GM23338 (cell line): ENCODE results near the gene GAN. TPM values are rescaled to one million over a fixed set of nuclear protein-coding genes. Genes with fewer than 3 reads are reported as not detected.

Experiments used
- ATAC-seq: fragments of 200-7000 bp; cut with Tn5 transposase; 3 replicates; pipeline ENCODE4 v1.9.1; 2020
- DNase-seq: peaks from one replicate; pipeline ENCODE4 v3.0.0-alpha.2; 2015; ENCODE audit warnings: low spot score
- H2AFZ ChIP-seq: fragments of 200-600 bp; sonication (generic); 2 replicates; pipeline ENCODE4 v1.8.0; 2016; ENCODE audit warnings: antibody characterized with exemption, mild to moderate bottlenecking, moderate library complexity
- H3F3A ChIP-seq: fragments of 200-600 bp; sonication (generic); replicated peaks from 2 replicates; pipeline ENCODE4 v1.8.0; 2017; ENCODE audit warnings: antibody characterized with exemption, mixed run types, low read depth
- H3K27ac ChIP-seq: fragments of 200-600 bp; sonication (generic); 2 replicates; pipeline ENCODE4 v1.6.1; 2016; ENCODE audit warnings: low read depth
- H3K27me3 ChIP-seq: fragments of 200-600 bp; sonication (generic); 2 replicates; pipeline ENCODE4 v1.8.0; 2016; ENCODE audit warnings: mild to moderate bottlenecking, mixed run types, moderate library complexity; ENCODE audit not compliant: insufficient read depth
- H3K36me3 ChIP-seq: fragments of 200-600 bp; sonication (generic); 2 replicates; pipeline ENCODE4 v1.8.0; 2016; ENCODE audit warnings: mild to moderate bottlenecking; ENCODE audit not compliant: insufficient read depth
- H3K4me1 ChIP-seq: fragments of 200-600 bp; sonication (generic); 2 replicates; pipeline ENCODE4 v1.8.0; 2016; ENCODE audit warnings: mild to moderate bottlenecking, moderate library complexity; ENCODE audit not compliant: insufficient read depth
- H3K4me2 ChIP-seq: fragments of 200-600 bp; sonication (generic); 2 replicates; pipeline ENCODE4 v1.7.1; 2017; ENCODE audit warnings: mixed run types
- H3K4me3 ChIP-seq: fragments of 200-600 bp; sonication (generic); 2 replicates; pipeline ENCODE4 v1.6.1; 2016; ENCODE audit warnings: mixed run types
- H3K79me2 ChIP-seq: fragments of 200-600 bp; sonication (generic); replicated peaks from 2 replicates; pipeline ENCODE4 v1.8.0; 2017; ENCODE audit warnings: mild to moderate bottlenecking; ENCODE audit not compliant: insufficient read depth
- H3K9me2 ChIP-seq: fragments of 200-600 bp; sonication (generic); 2 replicates; pipeline ENCODE4 v1.8.0; 2017; ENCODE audit not compliant: insufficient read depth
- H4K20me1 ChIP-seq: fragments of 200-600 bp; sonication (generic); replicated peaks from 2 replicates; pipeline ENCODE4 v1.8.0; 2017; ENCODE audit warnings: mild to moderate bottlenecking; ENCODE audit not compliant: insufficient read depth
- H3K27ac Mint-ChIP-seq: 2 replicates; pipeline ENCODE4 v1.8.0; 2020; ENCODE audit warnings: inconsistent platforms, mild to moderate bottlenecking, moderate library complexity, mixed read lengths
- H3K27me3 Mint-ChIP-seq: 3 replicates; pipeline ENCODE4 v1.8.0; 2022; ENCODE audit warnings: low read depth, mild to moderate bottlenecking, moderate library complexity, mixed read lengths, inconsistent platforms; ENCODE audit not compliant: insufficient read depth, poor library complexity
- H3K36me3 Mint-ChIP-seq: 3 replicates; pipeline ENCODE4 v1.8.0; 2021; ENCODE audit warnings: low read depth, mild to moderate bottlenecking, inconsistent platforms, moderate library complexity, mixed read lengths
- H3K4me1 Mint-ChIP-seq: 3 replicates; pipeline ENCODE4 v1.8.0; 2020; ENCODE audit warnings: mild to moderate bottlenecking, inconsistent platforms, mixed read lengths
- H3K4me3 Mint-ChIP-seq: 3 replicates; pipeline ENCODE4 v1.8.0; 2021; ENCODE audit warnings: moderate library complexity, mild to moderate bottlenecking, inconsistent platforms, mixed read lengths
- H3K9me3 Mint-ChIP-seq: 3 replicates; pipeline ENCODE4 v1.8.0; 2020; ENCODE audit warnings: moderate library complexity, mild to moderate bottlenecking, inconsistent platforms, mixed read lengths
- CREB1 ChIP-seq: fragments of 250-450 bp; sonication (Bioruptor Pico); IDR thresholded peaks from 2 replicates; pipeline ENCODE4 v1.5.0; 2020; ENCODE audit warnings: low read depth, mild to moderate bottlenecking, moderate library complexity
- EZH2 ChIP-seq: fragments of 200-600 bp; sonication (generic); IDR thresholded peaks from one replicate; pipeline ENCODE4 v1.8.0; 2017; ENCODE audit warnings: antibody characterized with exemption, mild to moderate bottlenecking, low read depth; ENCODE audit not compliant: unreplicated experiment
- POLR2AphosphoS5 ChIP-seq: IDR thresholded peaks from 2 replicates; pipeline ENCODE4 v1.6.1; 2016; ENCODE audit warnings: antibody characterized with exemption, low read depth
- STAT1 ChIP-seq: IDR thresholded peaks from one replicate; pipeline ENCODE4 v1.6.1; 2016; ENCODE audit warnings: antibody characterized with exemption; ENCODE audit not compliant: unreplicated experiment
- ZNF114 ChIP-seq: fragments of 250-450 bp; sonication (Bioruptor Pico); IDR thresholded peaks from 2 replicates; pipeline ENCODE4 v1.5.0; 2020; ENCODE audit warnings: mild to moderate bottlenecking, moderate library complexity
- ZNF331 ChIP-seq: fragments of 250-450 bp; sonication (Bioruptor Pico); IDR thresholded peaks from 2 replicates; pipeline ENCODE4 v1.5.0; 2020; ENCODE audit warnings: low read depth, mild to moderate bottlenecking, moderate library complexity
- polyA plus RNA-seq: library from polyadenylated mRNA; unstranded; fragments of >200 nt; fragmentation: Nextera tagmentation; extraction: Ambion mirVana; gene quantifications from 2 replicates; pipeline ENCODE4 v1.2.1, GENCODE V29; 2016
- total RNA-seq: library from RNA; depleted of rRNA; stranded (reverse); fragments of >200 nt; shearing (Covaris generic); gene quantifications from 2 replicates; pipeline ENCODE4 v1.2.3, GENCODE V29; 2014
- TF ChIP-seq, protein P1 (sequence below): IDR thresholded peaks from one replicate; pipeline ENCODE4 v1.6.1; 2018; ENCODE audit warnings: antibody characterized with exemption; ENCODE audit not compliant: unreplicated experiment
- TF ChIP-seq, protein P2 (sequence below): IDR thresholded peaks from 2 replicates; pipeline ENCODE4 v1.6.1; 2016; ENCODE audit warnings: antibody characterized with exemption
- TF ChIP-seq, protein P3 (sequence below), 2 experiments: fragments of 200-600 bp in 1 of 2; sonication (generic) in 1 of 2; conservative IDR thresholded peaks; 2 replicates each; pipeline versions ENCODE4 v1.5.1 to v1.6.1; 2016 to 2017; ENCODE audit warnings: antibody characterized with exemption in 2 of 2, low read depth in 2 of 2, mild to moderate bottlenecking in 2 of 2, moderate library complexity in 1 of 2

GAN gene
- total and polyA plus RNA-seq, 2 experiments from 2014 or later: 8.1 to 28.5 TPM

DNA sequence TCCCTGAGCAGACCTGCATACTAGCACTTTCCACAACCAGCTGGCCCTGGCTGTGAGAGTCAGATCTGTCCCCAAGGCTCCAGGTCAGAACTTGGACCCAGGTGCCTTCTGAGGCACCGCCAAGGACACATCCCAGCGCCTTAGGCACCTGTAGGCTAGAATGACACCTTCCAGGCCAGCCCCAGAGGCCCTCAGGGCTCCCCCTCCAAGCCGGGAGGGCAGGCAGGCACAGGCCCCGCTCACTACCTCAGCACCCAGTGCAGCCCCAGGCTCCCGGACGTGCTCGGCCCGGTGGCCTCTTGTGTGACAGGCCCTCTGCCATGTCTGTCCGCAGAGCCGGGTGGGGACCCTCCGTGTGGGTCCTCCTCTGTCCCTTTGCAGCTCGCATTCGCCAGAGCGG is 73.6 kb downstream of the GAN start:
- Histone ChIP-seq H3K4me3 (no peak overlapping the region), H3K79me2 (no peaks in the 10 kb centered on the region), H3K4me2 (no peak overlapping the region), H3F3A (no peaks in the 10 kb centered on the region), H3K9me2 (no peaks in the 10 kb centered on the region), H3K27ac (no peak overlapping the region; the same call in 1 of the 2 replicates), H4K20me1 (peaks cover 8% of the 10 kb centered on the region; the same call in 1 of the 2 replicates), H3K27me3 (no peaks in the 10 kb centered on the region), H3K36me3 (0 out of 2 replicates have a peak, but pooled peaks cover 4% of the 10 kb centered on the region), H3K4me1 (no peaks in the 10 kb centered on the region), H2AFZ (no peak overlapping the region)
- ATAC-seq (peak; percentile 51), DNase-seq (no peak)
- Mint-ChIP-seq H3K9me3 (no peaks in the 10 kb centered on the region), H3K27ac (no peak overlapping the region), H3K27me3 (peaks cover 6% of the 10 kb centered on the region), H3K36me3 (peaks cover 11% of the 10 kb centered on the region), H3K4me1 (peaks cover 12% of the 10 kb centered on the region; the same call in 2 of the 3 replicates), H3K4me3 (no peak overlapping the region)
- TF ChIP-seq, protein P1, sequence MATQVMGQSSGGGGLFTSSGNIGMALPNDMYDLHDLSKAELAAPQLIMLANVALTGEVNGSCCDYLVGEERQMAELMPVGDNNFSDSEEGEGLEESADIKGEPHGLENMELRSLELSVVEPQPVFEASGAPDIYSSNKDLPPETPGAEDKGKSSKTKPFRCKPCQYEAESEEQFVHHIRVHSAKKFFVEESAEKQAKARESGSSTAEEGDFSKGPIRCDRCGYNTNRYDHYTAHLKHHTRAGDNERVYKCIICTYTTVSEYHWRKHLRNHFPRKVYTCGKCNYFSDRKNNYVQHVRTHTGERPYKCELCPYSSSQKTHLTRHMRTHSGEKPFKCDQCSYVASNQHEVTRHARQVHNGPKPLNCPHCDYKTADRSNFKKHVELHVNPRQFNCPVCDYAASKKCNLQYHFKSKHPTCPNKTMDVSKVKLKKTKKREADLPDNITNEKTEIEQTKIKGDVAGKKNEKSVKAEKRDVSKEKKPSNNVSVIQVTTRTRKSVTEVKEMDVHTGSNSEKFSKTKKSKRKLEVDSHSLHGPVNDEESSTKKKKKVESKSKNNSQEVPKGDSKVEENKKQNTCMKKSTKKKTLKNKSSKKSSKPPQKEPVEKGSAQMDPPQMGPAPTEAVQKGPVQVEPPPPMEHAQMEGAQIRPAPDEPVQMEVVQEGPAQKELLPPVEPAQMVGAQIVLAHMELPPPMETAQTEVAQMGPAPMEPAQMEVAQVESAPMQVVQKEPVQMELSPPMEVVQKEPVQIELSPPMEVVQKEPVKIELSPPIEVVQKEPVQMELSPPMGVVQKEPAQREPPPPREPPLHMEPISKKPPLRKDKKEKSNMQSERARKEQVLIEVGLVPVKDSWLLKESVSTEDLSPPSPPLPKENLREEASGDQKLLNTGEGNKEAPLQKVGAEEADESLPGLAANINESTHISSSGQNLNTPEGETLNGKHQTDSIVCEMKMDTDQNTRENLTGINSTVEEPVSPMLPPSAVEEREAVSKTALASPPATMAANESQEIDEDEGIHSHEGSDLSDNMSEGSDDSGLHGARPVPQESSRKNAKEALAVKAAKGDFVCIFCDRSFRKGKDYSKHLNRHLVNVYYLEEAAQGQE: no peak
- TF ChIP-seq, protein P2, sequence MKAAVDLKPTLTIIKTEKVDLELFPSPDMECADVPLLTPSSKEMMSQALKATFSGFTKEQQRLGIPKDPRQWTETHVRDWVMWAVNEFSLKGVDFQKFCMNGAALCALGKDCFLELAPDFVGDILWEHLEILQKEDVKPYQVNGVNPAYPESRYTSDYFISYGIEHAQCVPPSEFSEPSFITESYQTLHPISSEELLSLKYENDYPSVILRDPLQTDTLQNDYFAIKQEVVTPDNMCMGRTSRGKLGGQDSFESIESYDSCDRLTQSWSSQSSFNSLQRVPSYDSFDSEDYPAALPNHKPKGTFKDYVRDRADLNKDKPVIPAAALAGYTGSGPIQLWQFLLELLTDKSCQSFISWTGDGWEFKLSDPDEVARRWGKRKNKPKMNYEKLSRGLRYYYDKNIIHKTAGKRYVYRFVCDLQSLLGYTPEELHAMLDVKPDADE: no peak
- no peak for TF ChIP-seq ZNF331 (CRISPR knock-in tag)

DNA sequence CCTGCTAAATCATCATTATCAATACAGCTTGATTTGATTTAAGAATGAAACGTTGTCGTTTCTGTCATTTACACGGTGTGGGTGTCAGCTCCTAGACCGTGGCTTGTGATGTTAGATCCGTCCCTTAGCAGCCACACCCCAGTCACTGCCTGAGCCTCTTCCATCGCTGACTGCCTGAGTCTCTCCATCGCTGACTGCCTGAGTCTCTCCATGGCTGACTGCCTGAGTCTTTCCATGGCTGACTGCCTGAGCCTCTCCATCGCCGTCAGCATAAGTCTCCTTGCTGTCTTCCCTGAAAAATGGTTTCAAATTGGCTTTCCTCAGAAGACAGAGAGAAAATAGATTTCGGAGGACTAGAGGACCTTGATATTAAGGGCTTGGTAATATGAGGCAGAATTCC is 76.1 kb downstream of the GAN start:
- Mint-ChIP-seq H3K27ac (no peak overlapping the region), H3K36me3 (peaks cover 11% of the 10 kb centered on the region), H3K4me1 (no peaks in the 10 kb centered on the region), H3K9me3 (no peaks in the 10 kb centered on the region), H3K4me3 (no peak overlapping the region), H3K27me3 (peaks cover 6% of the 10 kb centered on the region)
- no peak overlapping the region for H3K4me3 ChIP-seq
- no peaks in the 10 kb centered on the region for H3F3A ChIP-seq
- no peaks in the 10 kb centered on the region for H3K9me2 ChIP-seq
- H3K27me3 ChIP-seq: no peaks in the 10 kb centered on the region
- no peak overlapping the region for H2AFZ ChIP-seq
- H4K20me1 ChIP-seq: peaks cover 8% of the 10 kb centered on the region; the same call in 1 of the 2 replicates
- no peaks in the 10 kb centered on the region for H3K79me2 ChIP-seq
- DNase-seq: no peak
- H3K27ac ChIP-seq: no peak overlapping the region
- no peak overlapping the region for H3K4me2 ChIP-seq
- ATAC-seq: no peak
- no peaks in the 10 kb centered on the region for H3K4me1 ChIP-seq
- 0 out of 2 replicates have a peak, but pooled peaks cover 4% of the 10 kb centered on the region for H3K36me3 ChIP-seq
- TF ChIP-seq POLR2AphosphoS5 (no peak), ZNF114 (CRISPR knock-in tag) (no peak), EZH2 (no peak), STAT1 (no peak), CREB1 (CRISPR knock-in tag) (no peak)
- TF ChIP-seq, protein P1: no peak
- TF ChIP-seq, protein P3, sequence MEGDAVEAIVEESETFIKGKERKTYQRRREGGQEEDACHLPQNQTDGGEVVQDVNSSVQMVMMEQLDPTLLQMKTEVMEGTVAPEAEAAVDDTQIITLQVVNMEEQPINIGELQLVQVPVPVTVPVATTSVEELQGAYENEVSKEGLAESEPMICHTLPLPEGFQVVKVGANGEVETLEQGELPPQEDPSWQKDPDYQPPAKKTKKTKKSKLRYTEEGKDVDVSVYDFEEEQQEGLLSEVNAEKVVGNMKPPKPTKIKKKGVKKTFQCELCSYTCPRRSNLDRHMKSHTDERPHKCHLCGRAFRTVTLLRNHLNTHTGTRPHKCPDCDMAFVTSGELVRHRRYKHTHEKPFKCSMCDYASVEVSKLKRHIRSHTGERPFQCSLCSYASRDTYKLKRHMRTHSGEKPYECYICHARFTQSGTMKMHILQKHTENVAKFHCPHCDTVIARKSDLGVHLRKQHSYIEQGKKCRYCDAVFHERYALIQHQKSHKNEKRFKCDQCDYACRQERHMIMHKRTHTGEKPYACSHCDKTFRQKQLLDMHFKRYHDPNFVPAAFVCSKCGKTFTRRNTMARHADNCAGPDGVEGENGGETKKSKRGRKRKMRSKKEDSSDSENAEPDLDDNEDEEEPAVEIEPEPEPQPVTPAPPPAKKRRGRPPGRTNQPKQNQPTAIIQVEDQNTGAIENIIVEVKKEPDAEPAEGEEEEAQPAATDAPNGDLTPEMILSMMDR (conservative IDR thresholded peaks at IDR 0.05; ENCODE audit: low read depth in 2 of 2): no peak
- TF ChIP-seq, protein P2: no peak
